ENCODE measurements around the gene TRIM31.

- no peak for TF ChIP-seq GATA2 (IDR thresholded peaks at IDR 0.05; ENCODE audit: low read depth, low read length)
- TF ChIP-seq GATA3 (IDR thresholded peaks at IDR 0.05; ENCODE audit: low read depth, low read length) = no peak
Measured at GRCh38 chr6:30071858-30072257, 41.0 kb downstream of the TRIM31 start.

Measured in SH-SY5Y (cell line).